GM21447 (cell line): ENCODE data around the gene RO60.

ENCODE experiments used
- ATAC-seq: cut with Tn5 transposase; IDR thresholded peaks from one replicate; pipeline ENCODE4 v1.9.1; 2021; ENCODE audit not compliant: unreplicated experiment

The RO60 gene

GRCh38 chr1:193104907-193105820 lies 45.8 kb downstream of the RO60 start, which contains the start of gene GLRX2:
Gene GLRX2 (minus strand): TSS chr1:193105414. CDS start chr1:193105382, 32 bp downstream.
- peak; percentile 88 for ATAC-seq

- ATAC-seq, result no peak
These were observed 46.4 kb downstream of the RO60 start for GRCh38 chr1:193105821-193106177.

GRCh38 chr1:193108471-193108870 lies 49.1 kb downstream of the RO60 start:
- ATAC-seq, result no peak
